ENCODE measurements around the gene CNTRL.

DNA sequence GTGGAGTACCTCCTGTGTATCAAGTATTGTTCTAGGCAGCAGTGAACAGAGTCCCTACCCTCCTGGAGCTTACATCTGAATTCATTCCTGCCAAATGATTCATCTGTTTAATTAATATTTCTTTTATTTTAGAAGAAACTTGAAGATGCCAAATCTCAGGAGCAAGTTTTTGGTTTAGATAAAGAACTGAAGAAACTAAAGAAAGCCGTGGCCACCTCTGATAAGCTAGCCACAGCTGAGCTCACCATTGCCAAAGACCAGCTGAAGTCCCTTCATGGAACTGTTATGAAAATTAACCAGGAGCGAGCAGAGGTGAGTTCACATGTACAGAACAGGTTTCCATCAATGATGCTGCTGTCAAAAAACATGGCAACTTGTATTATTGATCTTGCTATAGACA lies 69.0 kb downstream of the CNTRL start:
- TF ChIP-seq, protein P1, sequence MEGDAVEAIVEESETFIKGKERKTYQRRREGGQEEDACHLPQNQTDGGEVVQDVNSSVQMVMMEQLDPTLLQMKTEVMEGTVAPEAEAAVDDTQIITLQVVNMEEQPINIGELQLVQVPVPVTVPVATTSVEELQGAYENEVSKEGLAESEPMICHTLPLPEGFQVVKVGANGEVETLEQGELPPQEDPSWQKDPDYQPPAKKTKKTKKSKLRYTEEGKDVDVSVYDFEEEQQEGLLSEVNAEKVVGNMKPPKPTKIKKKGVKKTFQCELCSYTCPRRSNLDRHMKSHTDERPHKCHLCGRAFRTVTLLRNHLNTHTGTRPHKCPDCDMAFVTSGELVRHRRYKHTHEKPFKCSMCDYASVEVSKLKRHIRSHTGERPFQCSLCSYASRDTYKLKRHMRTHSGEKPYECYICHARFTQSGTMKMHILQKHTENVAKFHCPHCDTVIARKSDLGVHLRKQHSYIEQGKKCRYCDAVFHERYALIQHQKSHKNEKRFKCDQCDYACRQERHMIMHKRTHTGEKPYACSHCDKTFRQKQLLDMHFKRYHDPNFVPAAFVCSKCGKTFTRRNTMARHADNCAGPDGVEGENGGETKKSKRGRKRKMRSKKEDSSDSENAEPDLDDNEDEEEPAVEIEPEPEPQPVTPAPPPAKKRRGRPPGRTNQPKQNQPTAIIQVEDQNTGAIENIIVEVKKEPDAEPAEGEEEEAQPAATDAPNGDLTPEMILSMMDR (conservative IDR thresholded peaks at IDR 0.05 in 1 of 2, IDR thresholded peaks at IDR 0.05 in 1 of 2; ENCODE audit: low read depth in 1 of 2, low read length in 2 of 2) = no peak
- TF ChIP-seq EZH2 (IDR thresholded peaks at IDR 0.05; ENCODE audit: low read length, missing control alignments) = no peak
